Gastroesophageal sphincter (tissue), 4 donors: ENCODE data around the gene LIPE. TPM values are rescaled to one million over a fixed set of nuclear protein-coding genes. Genes with fewer than 3 reads are reported as not detected.

Source experiments
- ATAC-seq: fragments of 150-250 bp; one replicate; pipeline ENCODE4 v1.9.1; 2016; ENCODE audit warnings: mild to moderate bottlenecking, moderate library complexity
- H3K27ac ChIP-seq, 4 donors: fragments of 200-600 bp; sonication (generic) in 3 of 4; 1 replicate in 3 of 4; 2 replicates in 1 of 4; pipeline ENCODE4 v1.5.1; 2016 to 2019
- H3K27me3 ChIP-seq: fragments of 200-600 bp; sonication (generic); one replicate; pipeline ENCODE4 v1.5.1; 2019
- H3K36me3 ChIP-seq, 2 donors: fragments of 200-600 bp; sonication (generic); one replicate each; pipeline ENCODE4 v1.5.1; 2019; ENCODE audit warnings: control low read depth in 1 of 2
- H3K4me1 ChIP-seq, 3 donors: fragments of 200-600 bp; sonication (generic); 1 replicate in 2 of 3; 2 replicates in 1 of 3; pipeline ENCODE4 v1.5.1; 2016 to 2019; ENCODE audit warnings: control low read depth in 2 of 3
- H3K4me3 ChIP-seq, 2 donors: fragments of 200-600 bp; sonication (generic); one replicate each; pipeline ENCODE4 v1.5.1; 2019; ENCODE audit warnings: mild to moderate bottlenecking in 1 of 2, moderate library complexity in 1 of 2
- H3K9me3 ChIP-seq, 3 donors: fragments of 200-600 bp; sonication (generic); one replicate each; pipeline ENCODE4 v1.5.1; 2017 to 2019; ENCODE audit warnings: control low read depth in 2 of 3
- EP300 ChIP-seq: sonication (generic); formaldehyde crosslinking; IDR thresholded peaks from one replicate; pipeline ENCODE4 v1.6.1; 2017; ENCODE audit warnings: antibody characterized with exemption, mild to moderate bottlenecking
- POLR2A ChIP-seq, 2 donors: fragments of 450-650 bp; IDR thresholded peaks; one replicate each; pipeline ENCODE4 v1.6.1; 2017; ENCODE audit warnings: antibody characterized with exemption in 2 of 2, mild to moderate bottlenecking in 2 of 2, moderate library complexity in 1 of 2
- POLR2AphosphoS5 ChIP-seq: sonication (generic); formaldehyde crosslinking; IDR thresholded peaks from one replicate; pipeline ENCODE4 v1.6.1; 2017; ENCODE audit warnings: antibody characterized with exemption
- WGBS, 2 donors: methylation state at CpG; one replicate each; pipeline ENCODE4 v1.1.5; 2018; ENCODE audit warnings: low coverage in 1 of 2; 5-methylcytosine and 5-hydroxymethylcytosine counted together
- total RNA-seq, 4 donors: library from RNA; depleted of rRNA; stranded (reverse); fragments of >200 nt; gene quantifications; one replicate each; pipeline ENCODE4 v1.1.0, GENCODE V29; 2016
- TF ChIP-seq, protein P1 (sequence below), 4 experiments: fragments of 200-600 bp in 2 of 4; fragments of 450-650 bp in 2 of 4; sonication (generic) in 1 of 4; IDR thresholded peaks; one replicate each; pipeline ENCODE4 v1.5.1; 2017 to 2019; ENCODE audit warnings: antibody characterized with exemption in 4 of 4, mild to moderate bottlenecking in 2 of 4, moderate library complexity in 2 of 4

The LIPE gene
- total RNA-seq, 4 donors from 2014 or later = 3.4 to 15.3 (median 6.6) TPM

DNA sequence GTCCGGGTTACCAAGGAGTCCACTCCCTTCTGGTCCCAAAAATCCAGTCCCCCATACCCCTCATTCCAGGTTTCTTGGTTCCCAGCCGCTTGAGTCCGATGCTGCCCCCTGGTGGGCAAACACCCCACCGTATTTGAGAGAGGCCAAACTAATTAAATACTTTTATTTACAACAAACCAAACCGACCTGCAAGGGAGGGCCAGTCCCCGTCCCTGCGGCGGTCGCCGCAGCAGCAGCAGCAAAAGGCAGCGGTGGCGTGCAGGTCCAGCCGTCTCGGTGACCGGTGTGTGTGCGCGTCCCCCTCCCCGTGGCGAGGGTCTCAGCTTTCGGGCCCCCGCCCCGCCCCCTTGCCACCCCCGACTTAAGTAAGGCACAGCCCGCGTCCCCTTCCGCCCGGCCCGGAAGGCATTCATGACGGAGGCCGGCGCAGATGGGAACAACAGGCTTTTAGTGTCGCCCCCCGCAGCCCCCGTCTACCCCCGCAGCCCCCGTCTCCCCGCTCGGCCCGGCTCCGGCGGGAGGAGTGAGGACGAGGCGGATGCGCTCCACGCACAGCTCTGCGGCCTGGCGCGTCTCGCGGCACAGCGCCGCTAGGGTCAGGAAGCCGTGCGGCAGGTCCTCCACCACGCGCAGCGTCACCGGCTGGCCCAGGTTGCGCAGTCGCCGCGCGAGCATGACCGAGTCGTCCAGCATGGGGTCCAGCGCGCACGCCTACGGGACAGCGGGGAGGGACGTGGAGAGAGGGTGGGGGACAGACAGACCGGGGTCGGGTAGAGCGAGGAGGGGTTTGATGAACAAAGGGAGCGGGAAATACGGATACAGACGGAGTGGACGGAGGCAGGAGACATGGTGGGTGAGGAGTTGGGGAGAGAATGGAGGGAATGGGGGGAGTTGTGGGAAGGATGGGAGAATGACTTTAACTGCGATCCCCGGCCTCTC, 25.6 kb downstream of the LIPE start:
- no peak for TF ChIP-seq EP300
- no peak for TF ChIP-seq POLR2A (IDR thresholded peaks at IDR 0.05)
- TF ChIP-seq POLR2AphosphoS5 = peak; percentile 29
- TF ChIP-seq, protein P1, sequence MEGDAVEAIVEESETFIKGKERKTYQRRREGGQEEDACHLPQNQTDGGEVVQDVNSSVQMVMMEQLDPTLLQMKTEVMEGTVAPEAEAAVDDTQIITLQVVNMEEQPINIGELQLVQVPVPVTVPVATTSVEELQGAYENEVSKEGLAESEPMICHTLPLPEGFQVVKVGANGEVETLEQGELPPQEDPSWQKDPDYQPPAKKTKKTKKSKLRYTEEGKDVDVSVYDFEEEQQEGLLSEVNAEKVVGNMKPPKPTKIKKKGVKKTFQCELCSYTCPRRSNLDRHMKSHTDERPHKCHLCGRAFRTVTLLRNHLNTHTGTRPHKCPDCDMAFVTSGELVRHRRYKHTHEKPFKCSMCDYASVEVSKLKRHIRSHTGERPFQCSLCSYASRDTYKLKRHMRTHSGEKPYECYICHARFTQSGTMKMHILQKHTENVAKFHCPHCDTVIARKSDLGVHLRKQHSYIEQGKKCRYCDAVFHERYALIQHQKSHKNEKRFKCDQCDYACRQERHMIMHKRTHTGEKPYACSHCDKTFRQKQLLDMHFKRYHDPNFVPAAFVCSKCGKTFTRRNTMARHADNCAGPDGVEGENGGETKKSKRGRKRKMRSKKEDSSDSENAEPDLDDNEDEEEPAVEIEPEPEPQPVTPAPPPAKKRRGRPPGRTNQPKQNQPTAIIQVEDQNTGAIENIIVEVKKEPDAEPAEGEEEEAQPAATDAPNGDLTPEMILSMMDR (IDR thresholded peaks at IDR 0.05) = peak in 3 of 4 experiments; percentile 63 to 81 (median 78)
- peaks cover 0 to 4% of the 10 kb centered on the region in 2 donors for H3K36me3 ChIP-seq
- no peaks in the 10 kb centered on the region for H3K27me3 ChIP-seq
- ATAC-seq = peak; percentile 70
- WGBS, 2 donors = 0 to 3% methylated on average over 5 to 25 of the region's 80 CpGs
- no peaks in the 10 kb centered on the region for H3K9me3 ChIP-seq
- H3K27ac ChIP-seq = peak overlapping the region in 3 of 4 donors; percentile 59 to 79 (median 71)
- H3K4me1 ChIP-seq = peaks cover 0 to 29% (median 15%) of the 10 kb centered on the region in 3 donors
- peak overlapping the region; percentile 38 to 69 for H3K4me3 ChIP-seq

DNA sequence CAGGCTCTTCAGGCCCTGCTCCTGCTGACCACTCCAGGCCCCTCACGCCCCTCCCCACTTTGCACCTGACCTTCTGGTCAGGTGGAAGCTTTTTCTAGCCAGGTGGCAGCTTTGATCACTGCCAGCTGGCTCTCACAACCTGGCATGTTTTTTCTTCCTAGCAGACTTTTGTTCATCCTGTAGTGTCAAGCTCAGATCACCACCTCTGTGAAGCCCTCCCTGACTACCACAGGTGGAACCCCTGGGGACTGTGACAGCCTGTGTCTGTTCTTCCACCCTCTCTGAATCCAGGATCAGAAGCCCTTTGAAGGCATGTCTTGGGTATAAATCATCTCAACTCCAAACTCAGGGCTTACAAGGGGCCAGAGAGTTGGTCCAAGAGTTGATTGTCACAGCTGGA, 26.8 kb downstream of the LIPE start:
- ATAC-seq = no peak
- Histone ChIP-seq H3K36me3 (no peaks in the 10 kb centered on the region), H3K4me1 (peaks cover 0 to 36% (median 19%) of the 10 kb centered on the region in 3 donors), H3K4me3 (no peak overlapping the region), H3K9me3 (no peaks in the 10 kb centered on the region), H3K27me3 (no peaks in the 10 kb centered on the region), H3K27ac (no peak overlapping the region)
- 92 to 100% methylated on average over 1 of the region's 1 CpG for WGBS, 2 donors
- TF ChIP-seq POLR2A (IDR thresholded peaks at IDR 0.05) = no peak

DNA sequence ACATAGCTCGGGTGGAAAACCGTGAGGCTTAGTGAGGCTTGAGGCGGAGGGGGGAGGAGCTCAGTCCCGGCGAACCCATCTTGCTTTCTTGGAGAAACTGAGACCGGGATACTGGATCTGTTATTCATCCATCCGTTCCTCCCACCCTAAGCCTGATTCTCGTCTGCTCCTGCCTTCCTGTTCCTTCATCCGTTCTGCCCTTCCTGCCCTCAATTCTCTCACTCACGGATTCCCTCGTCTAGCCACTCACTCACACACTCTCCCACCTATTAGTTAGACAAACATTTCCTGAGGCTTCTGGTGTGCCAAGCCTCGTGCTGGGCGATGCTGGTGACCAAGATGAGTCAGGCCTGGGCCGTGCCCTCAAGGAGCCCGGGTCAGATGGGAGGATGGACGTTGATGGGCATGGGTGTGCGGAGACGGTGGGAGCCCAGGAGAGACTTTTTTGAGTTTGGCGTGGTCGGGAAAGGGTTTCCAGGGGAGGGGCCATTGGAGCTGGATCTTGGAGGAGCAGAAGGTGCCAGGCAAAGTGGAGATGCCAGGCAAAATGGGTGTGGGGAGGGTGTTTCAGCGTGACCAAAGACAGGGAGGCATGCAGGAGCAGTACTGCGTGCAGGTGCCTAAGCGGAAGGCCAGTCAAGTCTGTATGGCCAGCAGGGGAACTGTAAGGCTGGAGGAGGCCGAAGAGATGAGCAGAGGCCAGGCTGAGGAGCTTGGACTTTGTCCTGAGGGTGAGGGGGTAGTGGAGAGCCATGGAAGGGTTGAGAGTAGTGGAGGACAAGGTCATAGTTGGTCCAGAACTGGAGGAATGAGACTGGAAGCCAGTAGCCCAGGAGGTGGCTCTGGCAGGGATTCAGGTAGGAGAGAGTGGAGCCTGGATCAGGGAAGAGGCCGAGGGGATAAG, 29.7 kb downstream of the LIPE start:
- WGBS, 2 donors = 10 to 24% methylated on average over 10 to 23 of the region's 25 CpGs
- no peaks in the 10 kb centered on the region for H3K9me3 ChIP-seq
- TF ChIP-seq, protein P1 (IDR thresholded peaks at IDR 0.05) = no peak
- no peak for TF ChIP-seq POLR2A (IDR thresholded peaks at IDR 0.05)
- no peak for TF ChIP-seq EP300
- TF ChIP-seq POLR2AphosphoS5 = no peak
- H3K27ac ChIP-seq = peak overlapping the region; percentile 34 to 92 (median 84)
- no peaks in the 10 kb centered on the region for H3K27me3 ChIP-seq
- H3K4me1 ChIP-seq = peaks cover 0 to 36% (median 19%) of the 10 kb centered on the region in 3 donors
- ATAC-seq = no peak
- peak overlapping the region; percentile 40 to 55 for H3K4me3 ChIP-seq
- no peaks in the 10 kb centered on the region for H3K36me3 ChIP-seq

DNA sequence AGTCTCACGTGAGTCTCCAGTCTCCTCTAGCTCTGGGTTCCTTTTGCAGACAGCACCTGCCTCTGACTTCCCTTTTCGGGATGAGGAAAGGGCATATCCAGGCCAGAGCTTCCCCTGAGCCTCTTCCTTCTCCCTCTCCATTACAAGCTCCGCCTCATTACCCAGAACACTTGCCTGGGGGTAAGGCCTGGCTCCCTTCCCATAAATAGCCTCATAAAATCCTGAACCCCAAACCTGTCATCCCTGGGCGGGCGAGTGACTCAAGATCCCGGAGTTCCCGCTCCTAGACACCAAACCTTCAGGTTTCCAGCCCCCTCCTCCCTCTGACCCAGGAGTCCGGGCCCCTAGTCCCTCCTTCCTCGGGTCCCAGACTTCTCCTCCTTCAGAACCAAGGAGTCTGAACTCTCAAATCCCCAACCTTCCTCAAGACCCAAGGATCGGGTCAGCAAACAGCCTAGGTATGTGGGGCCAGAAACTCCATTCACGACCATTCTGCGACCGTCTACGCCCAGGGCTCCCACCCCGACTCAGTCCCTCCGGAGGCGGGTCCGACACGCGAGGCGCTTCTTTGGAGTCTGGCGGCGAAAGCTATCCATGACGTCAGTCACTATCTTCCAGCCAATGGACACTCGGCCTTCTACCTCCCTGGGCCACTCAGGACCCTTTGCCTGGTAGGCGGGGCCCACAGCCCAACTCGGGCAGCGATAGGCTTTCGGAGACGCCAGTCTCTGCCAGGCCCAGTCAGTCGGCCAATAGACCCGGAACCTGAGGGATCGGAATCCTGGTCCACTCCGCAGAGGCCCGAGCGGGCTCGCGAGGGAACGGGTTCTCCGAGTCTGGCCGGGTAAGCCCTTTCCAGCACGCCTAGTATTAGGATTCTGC, 30.6 kb downstream of the LIPE start:
- TF ChIP-seq POLR2AphosphoS5 (peak; percentile 39), EP300 (no peak), POLR2A (IDR thresholded peaks at IDR 0.05) (peak in 1 of 2 donors; percentile 55)
- WGBS, 2 donors = 13 to 20% methylated on average over 5 to 9 of the region's 42 CpGs
- peaks cover 2% of the 10 kb centered on the region for H3K27me3 ChIP-seq
- no peaks in the 10 kb centered on the region for H3K36me3 ChIP-seq
- peaks cover 0 to 29% (median 12%) of the 10 kb centered on the region in 3 donors for H3K4me1 ChIP-seq
- peak overlapping the region; percentile 54 to 92 (median 84) for H3K27ac ChIP-seq
- peak overlapping the region; percentile 40 to 55 for H3K4me3 ChIP-seq
- ATAC-seq = peak; percentile 98
- no peaks in the 10 kb centered on the region for H3K9me3 ChIP-seq

DNA sequence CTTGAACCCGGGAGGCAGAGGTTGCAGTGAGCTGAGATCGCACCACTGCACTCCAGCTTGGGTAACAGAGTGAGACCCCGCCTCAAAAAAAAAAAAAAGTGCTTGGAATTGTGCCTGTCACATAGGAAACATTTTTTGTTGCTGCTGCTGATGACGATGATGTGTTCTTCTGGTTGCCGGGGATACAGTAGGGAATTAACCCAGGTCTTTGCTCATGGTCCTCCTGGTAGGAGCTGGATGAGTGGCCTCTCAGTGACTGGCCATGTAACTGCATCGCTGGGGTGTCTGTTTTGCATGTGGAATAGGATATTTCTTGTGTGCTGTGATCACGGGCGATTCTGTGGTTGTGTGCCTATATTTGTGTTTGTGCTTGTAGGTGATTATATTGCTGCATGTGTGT, 32.4 kb downstream of the LIPE start:
- 61 to 89% methylated on average over 3 to 6 of the region's 8 CpGs for WGBS, 2 donors
- no peaks in the 10 kb centered on the region for H3K36me3 ChIP-seq
- TF ChIP-seq POLR2AphosphoS5 (no peak), EP300 (no peak), POLR2A (IDR thresholded peaks at IDR 0.05) (no peak)
- TF ChIP-seq, protein P1 (IDR thresholded peaks at IDR 0.05) = no peak
- H3K4me1 ChIP-seq = peaks cover 0 to 20% (median 12%) of the 10 kb centered on the region in 3 donors
- no peaks in the 10 kb centered on the region for H3K9me3 ChIP-seq
- no peak overlapping the region for H3K27ac ChIP-seq
- no peak overlapping the region for H3K4me3 ChIP-seq
- no peak for ATAC-seq
- H3K27me3 ChIP-seq = peaks cover 21% of the 10 kb centered on the region
